Panc1 (cell line): ENCODE data around the gene SHQ1. TPM values are rescaled to one million over a fixed set of nuclear protein-coding genes. Genes with fewer than 3 reads are reported as not detected.

Source experiments
- ATAC-seq: fragments of 200-7000 bp; cut with Tn5 transposase; 2 replicates; pipeline ENCODE4 v1.9.1; 2020; ENCODE audit warnings: mild to moderate bottlenecking, moderate library complexity
- BruUV-seq: library from RNA; stranded (reverse); fragments of 400-500 nt; replicated peaks from 2 replicates; lab custom pipeline; 2021; lab: Mats Ljungman, UMichigan
- CTCF ChIA-PET: fragments of 300-600 bp; sonication (Branson Sonifier 250); formaldehyde crosslinking; loops from one replicate; lab custom pipeline; 2022; ENCODE audit warnings: antibody characterized with exemption; lab: Charles Lee
- POLR2A ChIA-PET: fragments of 300-600 bp; sonication (Branson Sonifier 250); formaldehyde crosslinking; loops from one replicate; lab custom pipeline; 2022; ENCODE audit warnings: antibody characterized with exemption; lab: Charles Lee
- DNase-seq: peaks from one replicate; pipeline ENCODE4 v3.0.0-alpha.2; 2010; ENCODE audit warnings: low read depth, low spot score
- H3K27ac ChIP-seq: 2 replicates; pipeline ENCODE4 v1.5.1; 2011; ENCODE audit warnings: mild to moderate bottlenecking, low read length, inconsistent platforms
- H3K27me3 ChIP-seq: fragments of 200-500 bp; sonication (Bioruptor generic); 2 replicates; pipeline ENCODE4 v1.6.0; 2014; ENCODE audit warnings: low read length, inconsistent platforms; ENCODE audit not compliant: control insufficient read depth, insufficient read depth
- H3K36me3 ChIP-seq: fragments of 200-500 bp; sonication (Bioruptor generic); 2 replicates; pipeline ENCODE4 v1.5.1; 2014; ENCODE audit warnings: inconsistent platforms, mild to moderate bottlenecking, low read length, moderate library complexity; ENCODE audit not compliant: control insufficient read depth, insufficient read depth
- H3K4me1 ChIP-seq: 2 replicates; pipeline ENCODE4 v1.5.1; 2011; ENCODE audit warnings: inconsistent platforms, mild to moderate bottlenecking, low read length, moderate library complexity; ENCODE audit not compliant: control insufficient read depth, insufficient read depth
- H3K4me3 ChIP-seq, 2 experiments: 2 replicates each; pipeline ENCODE4 v1.5.1; 2011 to 2012; ENCODE audit warnings: low read depth in 2 of 2, low read length in 2 of 2, mild to moderate bottlenecking in 2 of 2, inconsistent platforms in 1 of 2, moderate library complexity in 1 of 2
- H3K9me3 ChIP-seq: fragments of 200-500 bp; sonication (Bioruptor generic); 2 replicates; pipeline ENCODE4 v1.5.1; 2014; ENCODE audit warnings: low read depth, mild to moderate bottlenecking, inconsistent platforms, low read length, moderate library complexity; ENCODE audit not compliant: control insufficient read depth, insufficient read depth
- POLR2AphosphoS5 ChIP-seq: IDR thresholded peaks from 2 replicates; pipeline ENCODE4 v1.6.1; 2012; ENCODE audit warnings: mild to moderate bottlenecking, low read depth, low read length, moderate library complexity
- SIN3A ChIP-seq: IDR thresholded peaks from 2 replicates; pipeline ENCODE4 v1.6.1; 2012; ENCODE audit warnings: low read depth, mild to moderate bottlenecking, low read length, moderate library complexity, borderline replicate concordance; ENCODE audit not compliant: insufficient read depth
- TCF7L2 ChIP-seq: IDR thresholded peaks from 2 replicates; pipeline ENCODE4 v1.6.1; 2011; ENCODE audit warnings: mild to moderate bottlenecking, low read depth, low read length, inconsistent platforms
- in situ Hi-C: cut with HindIII; loops from 2 replicates; pipeline ENCODE4 v1.10.0; 2016; ENCODE audit warnings: low sequenced_read_pairs, low pct_unique_long_range_greater_than_20kb
- intact Hi-C: fragments of 100-400 bp; cut with micrococcal nuclease; formaldehyde crosslinking; loops from one replicate; pipeline ENCODE4 v1.10.0; 2022; ENCODE audit not compliant: unreplicated experiment
- total RNA-seq: library from RNA; stranded (reverse); gene quantifications from one replicate; pipeline ENCODE4 v1.2.1, GENCODE V29; 2021; ENCODE audit not compliant: unreplicated experiment
- TF ChIP-seq, protein P1 (sequence below), 2 experiments: IDR thresholded peaks; 2 replicates each; pipeline ENCODE4 v1.6.1; 2011 to 2012; ENCODE audit warnings: low read depth in 2 of 2, control low read depth in 1 of 2, low read length in 1 of 2, mild to moderate bottlenecking in 1 of 2, moderate library complexity in 1 of 2; ENCODE audit not compliant: insufficient read depth in 1 of 2
- TF ChIP-seq, protein P2 (sequence below): fragments of 450-650 bp; IDR thresholded peaks from 2 replicates; pipeline ENCODE4 v1.5.1; 2017; ENCODE audit warnings: mild to moderate bottlenecking

The SHQ1 gene
- total RNA-seq, 1 experiment from 2014 or later = 21.0 TPM

- CTCF ChIA-PET = no interaction called here
- no peak for TF ChIP-seq TCF7L2
- TF ChIP-seq, protein P1, sequence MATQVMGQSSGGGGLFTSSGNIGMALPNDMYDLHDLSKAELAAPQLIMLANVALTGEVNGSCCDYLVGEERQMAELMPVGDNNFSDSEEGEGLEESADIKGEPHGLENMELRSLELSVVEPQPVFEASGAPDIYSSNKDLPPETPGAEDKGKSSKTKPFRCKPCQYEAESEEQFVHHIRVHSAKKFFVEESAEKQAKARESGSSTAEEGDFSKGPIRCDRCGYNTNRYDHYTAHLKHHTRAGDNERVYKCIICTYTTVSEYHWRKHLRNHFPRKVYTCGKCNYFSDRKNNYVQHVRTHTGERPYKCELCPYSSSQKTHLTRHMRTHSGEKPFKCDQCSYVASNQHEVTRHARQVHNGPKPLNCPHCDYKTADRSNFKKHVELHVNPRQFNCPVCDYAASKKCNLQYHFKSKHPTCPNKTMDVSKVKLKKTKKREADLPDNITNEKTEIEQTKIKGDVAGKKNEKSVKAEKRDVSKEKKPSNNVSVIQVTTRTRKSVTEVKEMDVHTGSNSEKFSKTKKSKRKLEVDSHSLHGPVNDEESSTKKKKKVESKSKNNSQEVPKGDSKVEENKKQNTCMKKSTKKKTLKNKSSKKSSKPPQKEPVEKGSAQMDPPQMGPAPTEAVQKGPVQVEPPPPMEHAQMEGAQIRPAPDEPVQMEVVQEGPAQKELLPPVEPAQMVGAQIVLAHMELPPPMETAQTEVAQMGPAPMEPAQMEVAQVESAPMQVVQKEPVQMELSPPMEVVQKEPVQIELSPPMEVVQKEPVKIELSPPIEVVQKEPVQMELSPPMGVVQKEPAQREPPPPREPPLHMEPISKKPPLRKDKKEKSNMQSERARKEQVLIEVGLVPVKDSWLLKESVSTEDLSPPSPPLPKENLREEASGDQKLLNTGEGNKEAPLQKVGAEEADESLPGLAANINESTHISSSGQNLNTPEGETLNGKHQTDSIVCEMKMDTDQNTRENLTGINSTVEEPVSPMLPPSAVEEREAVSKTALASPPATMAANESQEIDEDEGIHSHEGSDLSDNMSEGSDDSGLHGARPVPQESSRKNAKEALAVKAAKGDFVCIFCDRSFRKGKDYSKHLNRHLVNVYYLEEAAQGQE (IDR thresholded peaks at IDR 0.05; ENCODE audit: insufficient read depth in 1 of 2, low read depth in 2 of 2, low read length in 1 of 2) = no peak
- TF ChIP-seq, protein P2, sequence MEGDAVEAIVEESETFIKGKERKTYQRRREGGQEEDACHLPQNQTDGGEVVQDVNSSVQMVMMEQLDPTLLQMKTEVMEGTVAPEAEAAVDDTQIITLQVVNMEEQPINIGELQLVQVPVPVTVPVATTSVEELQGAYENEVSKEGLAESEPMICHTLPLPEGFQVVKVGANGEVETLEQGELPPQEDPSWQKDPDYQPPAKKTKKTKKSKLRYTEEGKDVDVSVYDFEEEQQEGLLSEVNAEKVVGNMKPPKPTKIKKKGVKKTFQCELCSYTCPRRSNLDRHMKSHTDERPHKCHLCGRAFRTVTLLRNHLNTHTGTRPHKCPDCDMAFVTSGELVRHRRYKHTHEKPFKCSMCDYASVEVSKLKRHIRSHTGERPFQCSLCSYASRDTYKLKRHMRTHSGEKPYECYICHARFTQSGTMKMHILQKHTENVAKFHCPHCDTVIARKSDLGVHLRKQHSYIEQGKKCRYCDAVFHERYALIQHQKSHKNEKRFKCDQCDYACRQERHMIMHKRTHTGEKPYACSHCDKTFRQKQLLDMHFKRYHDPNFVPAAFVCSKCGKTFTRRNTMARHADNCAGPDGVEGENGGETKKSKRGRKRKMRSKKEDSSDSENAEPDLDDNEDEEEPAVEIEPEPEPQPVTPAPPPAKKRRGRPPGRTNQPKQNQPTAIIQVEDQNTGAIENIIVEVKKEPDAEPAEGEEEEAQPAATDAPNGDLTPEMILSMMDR = no peak
- no peak for TF ChIP-seq SIN3A
- TF ChIP-seq POLR2AphosphoS5 = no peak
- no peak overlapping the region for H3K27ac ChIP-seq
- no TSS peak for BruUV-seq
- in situ Hi-C loops = no loop called here
- POLR2A ChIA-PET = interaction anchor here (0.7 kb wide), 1 partner anchor 18 kb away, joined by 3 read pairs; no protein-coding TSS in a partner anchor
- H3K9me3 ChIP-seq = no peaks in the 10 kb centered on the region
- ATAC-seq (no peak), DNase-seq (no peak)
- no peaks in the 10 kb centered on the region for H3K36me3 ChIP-seq
- H3K4me1 ChIP-seq = no peaks in the 10 kb centered on the region
- H3K4me3 ChIP-seq = no peak overlapping the region
- intact Hi-C loops = no loop called here
- no peaks in the 10 kb centered on the region for H3K27me3 ChIP-seq
Observed at GRCh38 chr3:72763751-72764440, 84.3 kb downstream of the SHQ1 start.

DNA sequence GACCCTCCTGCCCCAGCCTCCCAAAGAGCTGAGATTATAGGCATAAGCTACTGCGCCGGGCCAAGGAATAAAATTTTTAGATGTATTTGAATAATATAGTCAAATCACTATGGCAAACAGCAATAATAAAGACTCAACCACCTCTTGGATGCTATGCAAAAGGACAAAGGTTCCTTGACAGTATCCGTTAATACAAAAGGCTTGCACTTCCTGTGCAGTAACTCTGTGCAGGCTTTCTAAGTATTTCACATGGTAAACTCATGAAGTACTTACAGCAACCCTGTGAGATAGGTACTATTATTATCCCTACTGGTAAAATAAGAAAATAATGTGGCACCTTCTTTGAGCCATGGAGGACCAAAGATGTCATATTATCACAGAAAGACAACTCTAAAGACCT is 86.8 kb downstream of the SHQ1 start:
- ChIA-PET POLR2A (no interaction called here), CTCF (no interaction called here)
- H3K27me3 ChIP-seq = no peaks in the 10 kb centered on the region
- TF ChIP-seq, protein P2 = no peak
- TF ChIP-seq POLR2AphosphoS5 = no peak
- TF ChIP-seq SIN3A = no peak
- no peak for TF ChIP-seq TCF7L2
- TF ChIP-seq, protein P1 (IDR thresholded peaks at IDR 0.05; ENCODE audit: insufficient read depth in 1 of 2, low read depth in 2 of 2, low read length in 1 of 2) = no peak
- intact Hi-C loops = no loop called here
- no peak for ATAC-seq
- BruUV-seq = no TSS peak
- H3K27ac ChIP-seq = no peak overlapping the region
- no peak overlapping the region for H3K4me3 ChIP-seq
- H3K4me1 ChIP-seq = no peaks in the 10 kb centered on the region
- no peak for DNase-seq
- no peaks in the 10 kb centered on the region for H3K36me3 ChIP-seq
- in situ Hi-C loops = no loop called here
- H3K9me3 ChIP-seq = no peaks in the 10 kb centered on the region
